Measurements from ENCODE around the gene STAT4. TPM values are rescaled to one million over a fixed set of nuclear protein-coding genes. Genes with fewer than 3 reads are reported as not detected.
A peak's percentile ranks its signal among the peaks of the same experiment; 100 is the strongest.

Gene STAT4
- polyA plus RNA-seq, 1 experiment: 1.5 TPM

GRCh38 chr2:191051825-191052778 is 98.7 kb downstream of the STAT4 start:
- ChIA-PET POLR2A (interaction anchor here (0.6 to 1.3 kb wide), 3 partner anchors 39 to 570 kb away, joined by 3 to 5 read pairs (median 3); no protein-coding TSS in a partner anchor), CTCF (interaction anchor here (0.6 to 8.4 kb wide), 34 partner anchors 10 to 1142 kb away, joined by 3 to 160 read pairs (median 4); partner anchors contain the start of genes STAT4 and TMEFF2)
- DNase-seq (ENCODE audit: low read depth): peak; percentile 26
- TF ChIP-seq CTCF (IDR thresholded peaks at IDR 0.05; ENCODE audit: insufficient read depth, low read depth, low read length): peak; percentile 55
- Histone ChIP-seq H3K4me3 (ENCODE audit: low read depth, low read length) (no peak overlapping the region), H3K36me3 (ENCODE audit: control insufficient read depth, insufficient read depth, low read length) (no peaks in the 10 kb centered on the region), H3K27me3 (ENCODE audit: control insufficient read depth, insufficient read depth, low read length) (no peaks in the 10 kb centered on the region)

GRCh38 chr2:191051177-191051576 is 99.6 kb downstream of the STAT4 start:
- Histone ChIP-seq H3K36me3 (ENCODE audit: control insufficient read depth, insufficient read depth, low read length) (no peaks in the 10 kb centered on the region), H3K27me3 (ENCODE audit: control insufficient read depth, insufficient read depth, low read length) (no peaks in the 10 kb centered on the region), H3K4me3 (ENCODE audit: low read depth, low read length) (no peak overlapping the region)
- CTCF ChIA-PET: interaction anchor here (0.9 to 8.4 kb wide), 17 partner anchors 9 to 471 kb away, joined by 3 to 160 read pairs (median 8); partner anchors contain the start of gene STAT4
- POLR2A ChIA-PET: interaction anchor here (0.6 kb wide), 1 partner anchor 38 kb away, joined by 3 read pairs; no protein-coding TSS in a partner anchor
- no peak for TF ChIP-seq CTCF (IDR thresholded peaks at IDR 0.05; ENCODE audit: insufficient read depth, low read depth, low read length)
- no peak for DNase-seq (ENCODE audit: low read depth)

GRCh38 chr2:191050640-191050987 is 100.2 kb downstream of the STAT4 start:
- POLR2A ChIA-PET: interaction anchor here (0.6 to 1.0 kb wide), 6 partner anchors 9 to 189 kb away, joined by 4 to 7 read pairs (median 5); no protein-coding TSS in a partner anchor
- Histone ChIP-seq H3K4me3 (ENCODE audit: low read depth, low read length) (no peak overlapping the region), H3K36me3 (ENCODE audit: control insufficient read depth, insufficient read depth, low read length) (no peaks in the 10 kb centered on the region), H3K27me3 (ENCODE audit: control insufficient read depth, insufficient read depth, low read length) (no peaks in the 10 kb centered on the region)
- DNase-seq (ENCODE audit: low read depth): no peak
- no peak for TF ChIP-seq CTCF (IDR thresholded peaks at IDR 0.05; ENCODE audit: insufficient read depth, low read depth, low read length)
- CTCF ChIA-PET: interaction anchor here (0.6 to 8.4 kb wide), 13 partner anchors 9 to 471 kb away, joined by 3 to 160 read pairs (median 8); partner anchors contain the start of gene STAT4

GRCh38 chr2:191049728-191050639 is 100.8 kb downstream of the STAT4 start:
- no peak for TF ChIP-seq CTCF (IDR thresholded peaks at IDR 0.05; ENCODE audit: insufficient read depth, low read depth, low read length)
- Histone ChIP-seq H3K4me3 (ENCODE audit: low read depth, low read length) (no peak overlapping the region), H3K36me3 (ENCODE audit: control insufficient read depth, insufficient read depth, low read length) (no peaks in the 10 kb centered on the region), H3K27me3 (ENCODE audit: control insufficient read depth, insufficient read depth, low read length) (no peaks in the 10 kb centered on the region)
- ChIA-PET POLR2A (interaction anchor here (0.6 to 1.0 kb wide), 7 partner anchors 9 to 188 kb away, joined by 4 to 7 read pairs (median 5); no protein-coding TSS in a partner anchor), CTCF (interaction anchor here (0.6 to 8.4 kb wide), 10 partner anchors 8 to 472 kb away, joined by 3 to 160 read pairs (median 8); partner anchors contain the start of gene STAT4)
- peak; percentile 78 for DNase-seq (ENCODE audit: low read depth)

All from BJ (cell line).